ENCODE results near the gene TRIM73.
"Not testable (repeated sequence)": the region's sequence is repeated elsewhere in the genome, so short reads cannot be mapped to it uniquely, and the experiment has no call there.

TRIM73 gene

DNA sequence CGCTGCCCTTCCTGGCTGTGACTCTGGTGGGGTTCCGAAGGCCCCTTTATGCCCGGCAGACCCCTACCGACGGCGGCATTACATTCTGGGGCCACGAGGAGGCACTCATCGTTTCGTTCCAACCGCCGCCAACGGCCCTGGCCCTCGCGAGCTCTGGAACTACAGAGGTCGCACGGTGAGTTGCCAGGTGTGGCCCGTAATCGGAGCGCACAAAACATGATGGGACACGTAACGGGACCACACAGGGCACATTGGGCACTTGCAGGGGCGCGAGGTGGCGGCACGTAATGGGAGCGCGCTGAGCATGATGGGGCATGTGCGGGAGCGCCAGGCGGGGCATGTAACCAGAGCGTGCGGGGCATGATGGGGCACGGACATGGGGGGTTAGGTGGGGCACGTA lies at the start of gene TRIM73:
TRIM73 (plus strand) TSS at position 301 of the 400 bp plus-strand sequence. CDS start 3,305 bp downstream, outside the sequence.
- not testable (repeated sequence) for ATAC-seq; H3K27ac Mint-ChIP-seq; H3K27me3 Mint-ChIP-seq; DNase-seq; H3K9me3 Mint-ChIP-seq; H3K36me3 Mint-ChIP-seq (ENCODE audit: low read depth); H3K4me1 Mint-ChIP-seq; H3K4me3 Mint-ChIP-seq

DNA sequence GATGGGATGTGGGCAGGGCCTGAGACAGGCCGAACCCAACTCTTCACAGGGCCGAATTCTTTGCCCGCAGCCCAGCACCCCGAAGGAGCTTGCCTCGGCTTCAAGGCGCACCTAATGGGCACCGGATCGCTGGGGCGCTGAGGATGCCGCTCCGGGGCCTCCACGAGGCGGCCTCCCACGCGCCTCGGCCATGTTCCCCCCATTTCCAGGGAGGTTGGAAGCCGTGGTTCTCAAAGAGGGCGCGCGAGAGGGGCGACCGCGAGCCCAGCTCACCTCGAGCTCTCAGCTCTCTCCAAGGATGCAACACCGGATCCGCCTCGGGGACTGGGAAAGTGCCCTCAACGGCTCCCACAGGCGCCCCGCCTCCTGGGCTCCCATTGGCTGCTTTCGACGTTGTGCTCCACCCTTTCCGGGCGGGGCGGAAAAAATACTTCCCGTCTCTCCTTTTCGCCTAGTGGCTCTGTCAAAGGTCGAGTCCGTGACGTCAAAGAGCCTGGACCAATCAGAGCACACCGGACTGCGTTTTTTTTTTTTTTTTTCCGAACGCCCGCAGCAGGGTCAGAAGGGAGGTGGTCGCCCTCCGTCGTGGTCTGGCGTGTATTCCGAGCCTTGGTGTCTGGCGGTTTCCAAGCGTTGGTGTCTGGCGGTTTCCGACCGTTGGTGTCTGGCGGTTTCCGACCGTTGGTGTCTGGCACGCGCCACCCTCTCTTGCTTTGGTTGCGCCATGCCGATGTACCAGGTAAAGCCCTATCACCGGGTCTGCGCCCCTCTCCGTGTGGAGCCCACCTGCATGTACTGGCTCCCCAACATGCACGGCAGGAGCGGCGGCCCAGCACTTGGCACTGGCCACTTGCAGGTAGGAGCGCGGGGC lies 36.5 kb upstream of the TRIM73 start:
- not testable (repeated sequence) for H3K36me3 Mint-ChIP-seq (ENCODE audit: low read depth); H3K27ac Mint-ChIP-seq; H3K4me1 Mint-ChIP-seq; H3K27me3 Mint-ChIP-seq; H3K4me3 Mint-ChIP-seq; H3K9me3 Mint-ChIP-seq
- peak; percentile 91 for ATAC-seq
- DNase-seq: peak; percentile 25

DNA sequence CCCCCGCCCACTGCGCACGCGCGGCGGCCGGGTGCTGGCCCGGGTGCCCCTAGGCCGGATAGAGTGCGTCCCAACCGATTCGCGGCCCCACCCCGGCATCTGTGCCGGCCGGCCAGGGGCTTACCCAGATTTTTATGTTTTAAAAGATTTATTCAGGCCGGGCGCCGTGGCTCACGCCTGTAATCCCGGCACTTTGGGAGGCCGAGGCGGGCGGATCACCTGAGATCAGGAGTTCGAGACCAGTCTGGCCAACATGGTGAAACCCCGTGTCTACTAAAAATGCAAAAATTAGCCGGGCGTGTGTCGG lies 35.9 kb upstream of the TRIM73 start:
- not testable (repeated sequence) for H3K27me3 Mint-ChIP-seq; H3K36me3 Mint-ChIP-seq (ENCODE audit: low read depth); H3K4me1 Mint-ChIP-seq; DNase-seq; ATAC-seq; H3K27ac Mint-ChIP-seq; H3K4me3 Mint-ChIP-seq; H3K9me3 Mint-ChIP-seq

DNA sequence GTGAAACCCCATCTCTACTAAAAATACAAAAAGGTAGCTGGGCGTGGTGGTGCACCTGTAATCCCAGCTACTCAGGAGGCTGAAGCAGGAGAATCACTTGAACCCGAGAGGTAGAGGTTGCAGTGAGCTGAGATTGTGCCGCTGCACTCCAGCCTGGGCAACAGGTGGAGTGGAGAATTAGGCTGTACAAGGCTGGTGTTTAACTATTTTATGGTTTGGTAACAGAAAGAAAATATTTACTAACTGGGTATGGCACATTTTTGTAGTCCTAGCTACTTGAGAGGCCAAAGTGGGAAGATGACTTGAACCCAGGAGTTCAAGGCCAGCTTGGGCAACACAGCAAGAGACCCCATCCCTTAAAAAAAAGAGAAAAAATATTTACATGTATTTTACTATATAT lies 31.4 kb upstream of the TRIM73 start:
- not testable (repeated sequence) for H3K9me3 Mint-ChIP-seq; H3K4me1 Mint-ChIP-seq; H3K4me3 Mint-ChIP-seq; ATAC-seq; H3K27me3 Mint-ChIP-seq; DNase-seq; H3K36me3 Mint-ChIP-seq (ENCODE audit: low read depth); H3K27ac Mint-ChIP-seq

DNA sequence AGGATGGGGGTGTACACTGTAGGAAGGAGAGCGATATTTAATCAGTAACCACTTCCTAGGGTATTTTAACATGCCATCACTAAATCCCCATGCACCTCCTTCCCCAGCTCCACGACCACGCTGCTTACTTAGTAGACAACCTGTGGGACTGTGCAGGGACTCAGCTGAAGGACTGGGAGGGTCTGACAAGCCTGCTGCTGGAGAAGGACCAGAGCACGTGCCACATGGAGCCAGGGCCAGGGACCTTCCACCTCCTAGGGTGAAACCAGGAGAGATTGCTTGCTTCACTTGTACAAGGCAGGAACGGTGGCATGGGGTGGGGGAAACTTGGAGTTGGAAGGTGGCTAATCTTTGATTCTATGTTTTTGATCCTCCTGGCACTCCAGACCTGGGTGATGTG lies 28.8 kb upstream of the TRIM73 start:
- ATAC-seq; H3K27ac Mint-ChIP-seq; DNase-seq; H3K4me1 Mint-ChIP-seq; H3K27me3 Mint-ChIP-seq; H3K36me3 Mint-ChIP-seq (ENCODE audit: low read depth); H3K9me3 Mint-ChIP-seq; H3K4me3 Mint-ChIP-seq: not testable (repeated sequence)

DNA sequence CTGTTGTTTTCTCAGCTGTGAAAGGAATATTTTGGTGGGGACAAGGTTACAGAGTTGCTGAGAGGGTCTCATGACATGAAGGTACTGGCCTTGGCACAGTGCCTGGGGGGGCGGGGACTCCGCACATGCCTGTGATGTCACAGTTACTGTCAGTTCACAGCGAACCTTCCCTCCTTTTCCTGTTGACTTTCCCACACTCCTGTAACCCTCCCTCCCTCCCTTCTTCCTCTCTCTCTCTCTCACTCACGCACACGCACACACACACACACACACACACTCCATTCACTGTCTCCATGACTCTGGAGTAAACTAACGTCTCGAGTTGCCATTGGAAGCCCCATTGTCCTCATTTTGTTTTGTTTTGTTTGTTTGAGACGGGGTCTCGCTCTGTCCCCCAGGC lies 28.1 kb upstream of the TRIM73 start:
- ATAC-seq, H3K9me3 Mint-ChIP-seq: not testable (repeated sequence)

DNA sequence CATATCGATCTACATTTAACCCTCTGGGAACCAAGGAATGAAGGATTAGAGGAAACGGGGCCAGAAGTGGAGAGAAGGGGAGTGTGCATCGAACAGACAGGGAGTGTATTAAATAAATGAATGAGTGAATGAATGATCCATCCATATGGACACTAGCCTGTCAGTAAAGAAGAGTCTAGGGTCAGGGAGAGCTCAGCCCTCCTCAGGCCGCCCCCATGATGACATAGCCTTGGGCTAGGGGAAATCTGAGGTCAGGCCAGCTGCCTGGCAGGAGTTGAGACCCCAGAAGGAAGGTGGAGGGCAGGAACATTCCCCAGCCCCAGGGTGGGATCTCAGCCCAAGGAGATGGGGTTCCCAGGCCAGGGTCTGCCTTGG lies 21.3 kb upstream of the TRIM73 start:
- H3K4me1 Mint-ChIP-seq; H3K9me3 Mint-ChIP-seq; H3K27ac Mint-ChIP-seq; H3K36me3 Mint-ChIP-seq (ENCODE audit: low read depth); ATAC-seq; H3K4me3 Mint-ChIP-seq; H3K27me3 Mint-ChIP-seq; DNase-seq: not testable (repeated sequence)

More for the DNA sequence above, 28.1 kb upstream of the TRIM73 start:
- H3K36me3 Mint-ChIP-seq (ENCODE audit: low read depth); H3K4me1 Mint-ChIP-seq; DNase-seq; H3K27me3 Mint-ChIP-seq; H3K27ac Mint-ChIP-seq; H3K4me3 Mint-ChIP-seq: not testable (repeated sequence)

DNA sequence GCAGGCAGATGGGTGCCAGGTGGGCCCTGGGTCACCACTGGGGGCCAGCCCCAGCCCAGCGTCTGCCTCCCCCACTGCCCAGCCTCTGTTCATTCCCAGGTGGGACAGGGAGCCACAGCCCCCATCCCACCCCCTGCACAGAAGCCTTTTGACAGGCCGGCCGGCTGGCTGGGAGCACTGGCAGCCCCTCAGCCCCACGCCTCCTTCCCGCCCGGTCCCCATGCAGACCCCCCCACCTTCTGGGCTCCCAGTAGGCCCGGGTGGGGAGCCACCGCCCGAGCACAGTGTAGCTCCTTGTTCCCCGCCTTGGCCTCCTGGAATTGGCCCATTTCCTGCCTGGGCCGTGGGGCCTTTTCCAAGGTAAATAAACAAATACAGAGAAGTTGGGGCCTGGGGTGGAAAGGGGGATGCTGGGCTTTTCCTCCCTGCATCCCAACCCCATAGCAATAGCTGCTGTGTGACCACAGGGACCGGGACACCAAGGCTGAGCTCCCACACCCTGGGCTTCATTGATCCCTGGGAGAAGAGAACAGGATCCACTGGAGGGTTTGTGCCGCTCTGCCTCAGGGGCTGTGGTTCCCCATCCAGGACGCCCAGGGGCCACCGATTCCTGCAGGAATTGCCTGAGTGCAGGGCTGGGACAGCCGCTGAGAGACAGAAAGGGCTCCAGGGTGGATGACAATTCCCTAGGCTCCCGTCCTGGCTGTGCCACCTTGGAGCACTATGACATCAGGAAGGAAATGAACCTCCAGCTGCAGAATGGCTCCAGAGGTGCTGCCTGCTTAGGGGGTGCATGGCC lies 20.7 kb upstream of the TRIM73 start:
- not testable (repeated sequence) for DNase-seq; H3K9me3 Mint-ChIP-seq; H3K36me3 Mint-ChIP-seq (ENCODE audit: low read depth); H3K4me1 Mint-ChIP-seq; H3K27ac Mint-ChIP-seq; H3K27me3 Mint-ChIP-seq; H3K4me3 Mint-ChIP-seq
- peak; percentile 46 for ATAC-seq

DNA sequence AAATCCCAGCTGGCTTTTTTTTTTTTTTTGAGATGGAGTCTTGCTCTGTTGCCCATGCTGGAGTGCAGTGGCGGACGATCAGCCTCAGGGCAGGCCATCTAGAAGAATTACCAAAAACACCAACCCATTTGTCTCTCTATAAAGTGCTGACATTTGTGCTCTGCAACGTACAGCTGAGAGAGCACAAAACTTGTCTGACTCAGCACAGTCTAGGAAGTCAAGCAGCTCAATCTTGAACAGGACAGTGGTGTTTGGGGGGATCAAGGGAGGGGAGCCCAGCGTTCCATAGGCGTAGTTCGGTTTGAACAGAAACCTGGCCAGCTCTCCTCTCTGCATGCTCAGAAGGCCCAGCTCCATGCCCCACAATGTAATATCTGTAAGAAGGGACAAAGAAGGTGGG lies 2.2 kb upstream of the TRIM73 start:
- H3K9me3 Mint-ChIP-seq; H3K36me3 Mint-ChIP-seq (ENCODE audit: low read depth); ATAC-seq; H3K27ac Mint-ChIP-seq; DNase-seq; H3K4me1 Mint-ChIP-seq; H3K27me3 Mint-ChIP-seq; H3K4me3 Mint-ChIP-seq: not testable (repeated sequence)

DNA sequence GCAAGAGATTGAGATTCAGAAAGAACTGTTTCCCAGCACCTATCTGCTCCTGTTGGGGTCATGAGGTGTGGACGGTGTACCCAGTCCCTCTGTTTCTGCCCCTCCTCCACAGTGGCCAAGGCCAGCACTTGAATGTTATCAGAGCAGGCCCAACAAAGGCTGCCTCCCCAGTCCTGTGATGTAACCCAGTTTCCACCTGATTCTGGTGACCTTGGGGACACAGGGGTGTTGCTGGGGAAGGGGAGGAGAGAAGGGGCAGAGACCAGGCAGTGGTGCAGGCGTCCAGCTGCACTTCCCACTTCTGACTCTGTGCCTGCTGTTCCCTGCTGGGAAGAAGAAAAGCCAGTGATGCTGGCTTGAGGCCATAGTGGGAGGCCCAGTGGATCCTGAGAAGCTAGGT lies 2.4 kb downstream of the TRIM73 start:
- not testable (repeated sequence) for ATAC-seq; DNase-seq; H3K36me3 Mint-ChIP-seq (ENCODE audit: low read depth); H3K27ac Mint-ChIP-seq; H3K4me3 Mint-ChIP-seq; H3K27me3 Mint-ChIP-seq; H3K4me1 Mint-ChIP-seq; H3K9me3 Mint-ChIP-seq

DNA sequence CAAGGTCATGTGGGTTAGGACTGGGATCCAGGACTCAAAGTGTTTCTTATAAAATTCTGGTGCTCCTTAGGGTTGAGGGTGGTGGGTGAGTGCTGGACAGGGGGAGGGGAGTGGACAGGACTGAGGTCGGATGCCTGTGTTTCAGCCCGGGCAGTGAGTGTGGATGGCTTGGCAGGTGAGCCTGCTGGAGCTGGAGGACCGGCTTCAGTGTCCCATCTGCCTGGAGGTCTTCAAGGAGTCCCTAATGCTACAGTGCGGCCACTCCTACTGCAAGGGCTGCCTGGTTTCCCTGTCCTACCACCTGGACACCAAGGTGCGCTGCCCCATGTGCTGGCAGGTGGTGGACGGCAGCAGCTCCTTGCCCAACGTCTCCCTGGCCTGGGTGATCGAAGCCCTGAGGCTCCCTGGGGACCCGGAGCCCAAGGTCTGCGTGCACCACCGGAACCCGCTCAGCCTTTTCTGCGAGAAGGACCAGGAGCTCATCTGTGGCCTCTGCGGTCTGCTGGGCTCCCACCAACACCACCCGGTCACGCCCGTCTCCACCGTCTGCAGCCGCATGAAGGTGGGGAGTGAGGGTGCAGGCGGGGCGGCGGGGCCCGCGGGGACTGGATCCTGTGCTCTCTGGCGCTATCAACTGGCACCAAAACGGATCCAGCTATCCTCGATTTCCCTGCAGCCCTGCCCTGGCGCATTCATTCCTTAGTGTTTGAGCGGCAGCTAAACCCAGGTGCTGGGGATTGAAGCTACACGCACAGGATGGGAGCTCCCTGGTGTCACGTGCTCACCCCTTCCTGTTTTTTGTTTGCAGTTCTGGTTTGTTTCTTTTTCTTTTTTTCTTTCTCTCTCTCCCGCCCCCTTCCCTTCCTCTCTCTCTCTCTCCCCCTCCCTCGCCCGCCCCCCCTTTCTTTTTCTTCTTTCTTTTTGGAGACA lies 3.6 kb downstream of the TRIM73 start:
- not testable (repeated sequence) for H3K4me1 Mint-ChIP-seq; H3K4me3 Mint-ChIP-seq; DNase-seq; H3K27ac Mint-ChIP-seq; H3K36me3 Mint-ChIP-seq (ENCODE audit: low read depth); H3K9me3 Mint-ChIP-seq; H3K27me3 Mint-ChIP-seq
- peak; percentile 52 for ATAC-seq

DNA sequence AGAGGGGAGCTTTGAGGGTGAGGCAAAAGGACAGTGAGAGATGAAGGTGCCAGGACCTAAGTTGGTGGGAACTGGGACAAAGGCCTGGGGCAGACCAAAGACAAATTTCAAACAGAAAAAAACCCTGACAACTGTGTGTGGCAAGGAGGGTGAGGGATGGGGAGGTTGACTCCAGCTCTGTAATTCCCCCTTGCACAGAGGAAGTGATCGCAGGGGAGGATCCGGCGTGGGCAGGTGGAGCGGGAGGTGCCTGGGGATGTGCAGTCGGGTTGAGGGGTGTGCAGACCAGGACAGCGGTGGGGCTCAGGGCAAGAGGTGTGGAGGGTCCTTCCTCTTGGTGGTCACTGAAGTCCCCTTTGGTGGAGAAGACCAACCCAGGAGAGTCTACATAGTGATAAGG lies 5.1 kb downstream of the TRIM73 start:
- H3K4me3 Mint-ChIP-seq; H3K4me1 Mint-ChIP-seq; H3K27ac Mint-ChIP-seq; H3K27me3 Mint-ChIP-seq; H3K9me3 Mint-ChIP-seq; ATAC-seq; DNase-seq; H3K36me3 Mint-ChIP-seq (ENCODE audit: low read depth): not testable (repeated sequence)

DNA sequence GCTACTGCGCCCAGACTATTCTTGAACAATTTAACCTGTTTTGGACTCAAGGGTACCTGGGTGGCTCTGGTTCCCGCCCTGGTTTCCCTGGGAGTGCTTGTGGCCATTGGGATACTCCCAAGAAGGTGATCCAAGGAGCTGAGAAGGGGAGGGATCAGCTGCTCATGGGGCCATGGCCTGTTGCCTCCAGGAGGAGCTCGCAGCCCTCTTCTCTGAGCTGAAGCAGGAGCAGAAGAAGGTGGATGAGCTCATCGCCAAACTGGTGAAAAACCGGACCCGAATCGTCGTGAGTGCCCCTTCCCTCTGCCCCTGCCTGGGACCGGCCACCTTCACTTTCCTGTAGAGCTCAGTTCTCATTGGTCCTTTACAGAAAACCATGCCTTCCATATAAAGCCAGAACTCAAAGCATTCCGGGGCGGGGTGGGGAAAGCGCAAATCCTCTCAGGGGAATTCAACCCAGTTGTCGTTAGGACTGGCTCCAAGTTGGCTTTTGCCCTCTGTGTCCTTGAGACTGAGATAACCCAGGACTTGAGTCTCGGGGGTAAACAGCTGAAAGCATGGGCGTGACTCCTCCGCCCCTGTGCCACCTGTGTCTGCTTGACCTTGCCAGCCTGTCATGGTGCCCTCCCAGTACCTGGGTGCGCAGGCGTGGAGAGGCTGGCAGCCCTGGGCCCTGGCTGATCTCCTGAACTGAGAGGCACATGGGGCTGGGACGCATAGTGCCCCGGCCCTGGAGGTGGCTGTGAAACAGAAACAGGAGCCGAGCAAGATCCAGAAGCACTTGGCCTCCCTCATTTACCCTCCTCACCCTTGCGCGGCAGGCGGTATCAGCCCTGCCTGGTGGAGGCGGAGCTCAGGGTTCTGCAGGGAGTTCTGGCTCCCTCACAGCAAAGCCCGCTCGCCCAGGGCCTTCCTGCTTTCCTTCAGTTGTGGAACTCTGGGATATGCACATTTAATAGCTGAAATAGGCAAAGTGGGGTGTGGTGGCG lies 8.3 kb downstream of the TRIM73 start:
- not testable (repeated sequence) for H3K27ac Mint-ChIP-seq; H3K36me3 Mint-ChIP-seq (ENCODE audit: low read depth); H3K4me1 Mint-ChIP-seq; ATAC-seq; DNase-seq; H3K4me3 Mint-ChIP-seq; H3K9me3 Mint-ChIP-seq; H3K27me3 Mint-ChIP-seq

DNA sequence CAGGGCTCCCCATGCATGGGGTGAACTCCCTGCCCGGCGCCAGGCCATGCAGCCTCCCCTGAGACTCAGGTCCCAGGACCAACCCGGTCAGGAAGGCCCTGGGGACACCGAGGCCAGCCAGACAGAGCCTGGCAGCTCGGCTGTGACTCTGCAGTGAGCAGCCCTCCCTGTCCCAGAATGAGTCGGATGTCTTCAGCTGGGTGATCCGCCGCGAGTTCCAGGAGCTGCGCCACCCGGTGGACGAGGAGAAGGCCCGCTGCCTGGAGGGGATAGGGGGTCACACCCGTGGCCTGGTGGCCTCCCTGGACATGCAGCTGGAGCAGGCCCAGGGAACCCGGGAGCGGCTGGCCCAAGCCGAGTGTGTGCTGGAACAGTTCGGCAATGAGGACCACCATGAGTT lies 9.2 kb downstream of the TRIM73 start:
- H3K27me3 Mint-ChIP-seq; H3K9me3 Mint-ChIP-seq; H3K4me3 Mint-ChIP-seq; H3K4me1 Mint-ChIP-seq; H3K27ac Mint-ChIP-seq; DNase-seq; H3K36me3 Mint-ChIP-seq (ENCODE audit: low read depth): not testable (repeated sequence)
- peak; percentile 28 for ATAC-seq

Data from activated naive CD8-positive, alpha-beta T cell treated with anti-CD3 and anti-CD28 coated beads, Interleukin-2, amount 50 U/mL, for 24 hours (primary cell).